Testis (tissue), 3 donors: ENCODE measurements around the gene ZPLD1. TPM values are rescaled to one million over a fixed set of nuclear protein-coding genes. Genes with fewer than 3 reads are reported as not detected.

Source experiments
- DNase-seq: peaks from one replicate; pipeline ENCODE4 v3.0.0-alpha.2; 2019
- H3K27ac ChIP-seq, 2 donors: fragments of 200-600 bp; sonication (generic); one replicate each; pipeline ENCODE4 v1.5.1; 2019
- H3K27me3 ChIP-seq: fragments of 200-600 bp; sonication (generic); one replicate; pipeline ENCODE4 v1.5.1; 2019
- H3K36me3 ChIP-seq: fragments of 200-600 bp; sonication (generic); one replicate; pipeline ENCODE4 v1.5.1; 2017; ENCODE audit warnings: low read depth; ENCODE audit errors: missing control alignments
- H3K4me1 ChIP-seq: fragments of 200-600 bp; sonication (generic); one replicate; pipeline ENCODE4 v1.5.1; 2019
- H3K4me3 ChIP-seq, 2 donors: fragments of 200-600 bp; sonication (generic); one replicate each; pipeline ENCODE4 v1.5.1; 2017 to 2019
- H3K9me3 ChIP-seq: fragments of 200-600 bp; sonication (generic); one replicate; pipeline ENCODE4 v1.5.1; 2017
- POLR2A ChIP-seq: fragments of 450-650 bp; IDR thresholded peaks from one replicate; pipeline ENCODE4 v1.6.1; 2017; ENCODE audit warnings: antibody characterized with exemption, mild to moderate bottlenecking, moderate library complexity
- WGBS, 2 donors: methylation state at CpG; one replicate each; pipeline ENCODE4 v1.1.5; 2018; 5-methylcytosine and 5-hydroxymethylcytosine counted together
- intact Hi-C: fragments of 100-400 bp; cut with DNase I; formaldehyde crosslinking; loops from one replicate; pipeline ENCODE4 v1.15.1; 2023; ENCODE audit warnings: low total_unique reads
- polyA plus RNA-seq: library from polyadenylated mRNA; stranded (reverse); fragments of 350-450 nt; fragmentation: Illumina TruSeq; extraction: RNeasy Lipid Tissue Mini Kit (QIAGEN cat#74804); gene quantifications from one replicate; pipeline ENCODE4 v1.2.3, GENCODE V29; 2014; ENCODE audit warnings: low read depth, low replicate concordance; ENCODE audit not compliant: insufficient read depth
- total RNA-seq, 2 donors: library from RNA; depleted of rRNA; stranded (reverse); fragments of >200 nt; gene quantifications; one replicate each; pipeline ENCODE4 v1.2.3, GENCODE V29; 2016
- TF ChIP-seq, protein P1 (sequence below), 3 experiments: fragments of 450-650 bp in 2 of 3; fragments of 200-600 bp in 1 of 3; sonication (generic) in 1 of 3; IDR thresholded peaks; one replicate each; pipeline ENCODE4 v1.5.1; 2016 to 2019; ENCODE audit warnings: antibody characterized with exemption in 3 of 3, mild to moderate bottlenecking in 2 of 3, moderate library complexity in 1 of 3

The ZPLD1 gene
- total and polyA plus RNA-seq, 3 donors from 2014 or later, result 0.44 to 0.74 (median 0.55) TPM

DNA sequence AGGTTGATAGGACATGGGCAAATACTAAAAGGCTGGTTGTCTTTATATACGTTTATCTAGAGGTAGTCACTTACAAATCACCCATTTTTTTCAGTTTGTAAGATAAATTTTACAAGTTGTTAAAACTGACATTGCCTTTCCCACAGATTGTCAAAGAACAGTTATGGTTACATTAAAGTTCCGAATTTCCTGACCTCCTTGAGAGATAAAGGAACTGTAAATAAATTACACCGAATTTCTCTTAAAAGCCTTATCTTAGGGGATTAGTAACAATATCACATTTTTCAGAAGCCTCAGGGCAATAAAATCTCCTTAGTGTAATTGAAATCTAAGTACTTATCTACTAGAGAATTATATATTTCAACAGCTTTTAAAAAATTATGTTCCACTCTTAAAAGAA lies 49.5 kb downstream of the ZPLD1 start:
- Histone ChIP-seq H3K36me3 (no peaks in the 10 kb centered on the region), H3K4me1 (no peaks in the 10 kb centered on the region), H3K27ac (no peak overlapping the region), H3K9me3 (no peaks in the 10 kb centered on the region), H3K4me3 (no peak overlapping the region), H3K27me3 (no peaks in the 10 kb centered on the region)
- TF ChIP-seq, protein P1, sequence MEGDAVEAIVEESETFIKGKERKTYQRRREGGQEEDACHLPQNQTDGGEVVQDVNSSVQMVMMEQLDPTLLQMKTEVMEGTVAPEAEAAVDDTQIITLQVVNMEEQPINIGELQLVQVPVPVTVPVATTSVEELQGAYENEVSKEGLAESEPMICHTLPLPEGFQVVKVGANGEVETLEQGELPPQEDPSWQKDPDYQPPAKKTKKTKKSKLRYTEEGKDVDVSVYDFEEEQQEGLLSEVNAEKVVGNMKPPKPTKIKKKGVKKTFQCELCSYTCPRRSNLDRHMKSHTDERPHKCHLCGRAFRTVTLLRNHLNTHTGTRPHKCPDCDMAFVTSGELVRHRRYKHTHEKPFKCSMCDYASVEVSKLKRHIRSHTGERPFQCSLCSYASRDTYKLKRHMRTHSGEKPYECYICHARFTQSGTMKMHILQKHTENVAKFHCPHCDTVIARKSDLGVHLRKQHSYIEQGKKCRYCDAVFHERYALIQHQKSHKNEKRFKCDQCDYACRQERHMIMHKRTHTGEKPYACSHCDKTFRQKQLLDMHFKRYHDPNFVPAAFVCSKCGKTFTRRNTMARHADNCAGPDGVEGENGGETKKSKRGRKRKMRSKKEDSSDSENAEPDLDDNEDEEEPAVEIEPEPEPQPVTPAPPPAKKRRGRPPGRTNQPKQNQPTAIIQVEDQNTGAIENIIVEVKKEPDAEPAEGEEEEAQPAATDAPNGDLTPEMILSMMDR (IDR thresholded peaks at IDR 0.05), result no peak
- TF ChIP-seq POLR2A, result no peak
- no peak for DNase-seq
- WGBS, 2 donors, result 52 to 54% methylated on average over 3 of the region's 3 CpGs
- intact Hi-C loops, result no loop called here

DNA sequence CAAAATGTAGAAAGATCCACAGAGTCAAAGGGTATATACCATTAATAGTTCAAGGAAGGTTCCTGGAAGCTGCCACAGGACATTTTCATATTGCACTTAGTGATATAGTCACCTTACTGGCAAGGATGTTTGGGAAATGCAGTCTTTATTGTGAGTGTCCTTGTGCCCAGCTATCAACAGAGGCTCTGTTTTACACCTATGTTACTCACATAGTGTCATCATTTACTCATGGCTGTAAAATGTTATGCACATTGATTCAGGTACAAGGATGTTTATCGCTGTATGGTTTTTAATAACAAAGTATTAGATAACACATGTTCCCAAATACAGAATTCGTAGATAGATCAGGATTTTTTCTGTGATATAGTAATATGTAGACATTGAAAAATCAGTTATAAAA lies 50.9 kb downstream of the ZPLD1 start:
- 87 to 97% methylated on average over 2 of the region's 2 CpGs for WGBS, 2 donors
- intact Hi-C loops, result no loop called here
- TF ChIP-seq, protein P1 (IDR thresholded peaks at IDR 0.05), result no peak
- TF ChIP-seq POLR2A, result no peak
- no peaks in the 10 kb centered on the region for H3K4me1 ChIP-seq
- no peak overlapping the region for H3K27ac ChIP-seq
- H3K36me3 ChIP-seq, result no peaks in the 10 kb centered on the region
- DNase-seq, result no peak
- no peaks in the 10 kb centered on the region for H3K27me3 ChIP-seq
- H3K4me3 ChIP-seq, result no peak overlapping the region
- no peaks in the 10 kb centered on the region for H3K9me3 ChIP-seq

DNA sequence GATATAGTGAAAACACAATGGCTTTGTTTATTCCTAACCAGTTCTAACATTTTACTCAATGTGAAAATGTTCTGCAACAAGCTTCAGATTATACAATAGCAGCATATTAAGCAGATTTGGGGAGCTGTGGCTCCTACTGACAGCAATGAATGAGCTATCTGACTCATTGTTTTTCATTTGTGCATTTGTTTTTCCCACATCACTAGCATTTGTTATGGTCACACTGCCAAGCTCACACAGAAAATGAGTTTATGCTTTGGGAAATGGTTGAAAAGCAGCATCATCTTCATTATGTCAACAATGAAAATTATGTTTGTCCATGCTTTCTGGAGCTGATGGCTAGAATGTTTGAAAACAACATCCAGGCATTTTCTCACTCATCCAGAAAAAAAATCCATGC lies 53.5 kb downstream of the ZPLD1 start:
- Histone ChIP-seq H3K27ac (no peak overlapping the region), H3K36me3 (no peaks in the 10 kb centered on the region), H3K27me3 (no peaks in the 10 kb centered on the region), H3K9me3 (no peaks in the 10 kb centered on the region), H3K4me3 (no peak overlapping the region), H3K4me1 (no peaks in the 10 kb centered on the region)
- no peak for DNase-seq
- intact Hi-C loops, result no loop called here
- TF ChIP-seq, protein P1 (IDR thresholded peaks at IDR 0.05), result no peak
- TF ChIP-seq POLR2A, result no peak

GRCh38 chr3:102492300-102492699 lies 57.5 kb downstream of the ZPLD1 start:
- Histone ChIP-seq H3K9me3 (no peaks in the 10 kb centered on the region), H3K4me1 (no peaks in the 10 kb centered on the region)
- 92 to 100% methylated on average over 2 to 8 of the region's 8 CpGs for WGBS, 2 donors

GRCh38 chr3:102497571-102497970 lies 62.8 kb downstream of the ZPLD1 start:
- Histone ChIP-seq H3K36me3 (no peaks in the 10 kb centered on the region), H3K27me3 (no peaks in the 10 kb centered on the region), H3K4me3 (no peak overlapping the region), H3K4me1 (no peaks in the 10 kb centered on the region), H3K9me3 (no peaks in the 10 kb centered on the region), H3K27ac (no peak overlapping the region)
- intact Hi-C loops, result no loop called here
- no peak for TF ChIP-seq POLR2A
- TF ChIP-seq, protein P1 (IDR thresholded peaks at IDR 0.05), result no peak
- 47 to 57% methylated on average over 3 of the region's 3 CpGs for WGBS, 2 donors
- DNase-seq, result no peak

More at GRCh38 chr3:102492300-102492699, 57.5 kb downstream of the ZPLD1 start:
- intact Hi-C loops, result no loop called here
- no peak for DNase-seq
- Histone ChIP-seq H3K4me3 (no peak overlapping the region), H3K36me3 (no peaks in the 10 kb centered on the region), H3K27ac (no peak overlapping the region), H3K27me3 (no peaks in the 10 kb centered on the region)
- TF ChIP-seq POLR2A, result no peak
- TF ChIP-seq, protein P1 (IDR thresholded peaks at IDR 0.05), result no peak
